ENCODE results near the gene BCAS3.
"Not testable (repeated sequence)": the region's sequence is repeated elsewhere in the genome, so short reads cannot be mapped to it uniquely, and the experiment has no call there.

BCAS3 gene

DNA sequence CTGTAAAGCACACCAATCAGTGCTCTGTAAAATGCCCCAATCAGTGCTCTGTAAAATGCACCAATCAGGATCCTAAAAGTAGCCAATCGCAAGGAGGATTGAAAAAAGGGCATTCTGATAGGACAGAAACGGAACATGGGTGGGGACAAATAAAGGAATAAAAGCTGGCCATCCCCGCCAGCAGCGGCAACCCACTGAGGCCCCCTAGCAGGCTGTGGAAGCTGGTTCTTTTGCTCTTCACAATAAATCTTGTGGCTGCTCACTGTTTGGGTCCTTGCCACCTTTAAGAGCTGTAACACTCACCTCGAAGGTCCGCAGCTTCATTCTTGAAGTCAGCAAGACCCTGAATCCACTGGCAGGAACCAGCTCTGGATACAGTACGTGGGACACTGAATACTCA, 559.6 kb downstream of the BCAS3 start:
- DNase-seq: no peak

- no peak for DNase-seq
Measured at GRCh38 chr17:61238455-61238933, 560.8 kb downstream of the BCAS3 start.

GRCh38 chr17:61239327-61239726, 561.7 kb downstream of the BCAS3 start:
- DNase-seq: peak in 1 of 5 donors; percentile 50

DNA sequence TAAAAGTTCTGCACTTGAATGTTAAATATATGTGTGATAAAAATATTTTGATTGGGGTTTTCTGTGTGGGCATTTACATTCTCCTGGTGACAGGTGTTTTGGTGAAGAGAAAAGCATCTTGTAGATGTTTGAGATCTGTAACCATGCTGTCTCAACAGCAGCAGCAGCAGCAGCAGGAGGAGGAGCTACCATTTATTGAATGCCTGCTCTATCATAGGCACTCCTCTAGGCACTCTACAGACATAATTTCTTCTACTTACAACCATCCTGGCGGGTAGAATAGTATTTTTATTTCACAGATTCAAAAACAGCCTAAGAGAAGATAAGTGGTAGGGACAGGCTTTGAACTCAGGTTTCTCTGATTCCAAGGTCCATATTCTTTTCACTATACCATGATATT, 562.3 kb downstream of the BCAS3 start:
- no peak for DNase-seq

DNA sequence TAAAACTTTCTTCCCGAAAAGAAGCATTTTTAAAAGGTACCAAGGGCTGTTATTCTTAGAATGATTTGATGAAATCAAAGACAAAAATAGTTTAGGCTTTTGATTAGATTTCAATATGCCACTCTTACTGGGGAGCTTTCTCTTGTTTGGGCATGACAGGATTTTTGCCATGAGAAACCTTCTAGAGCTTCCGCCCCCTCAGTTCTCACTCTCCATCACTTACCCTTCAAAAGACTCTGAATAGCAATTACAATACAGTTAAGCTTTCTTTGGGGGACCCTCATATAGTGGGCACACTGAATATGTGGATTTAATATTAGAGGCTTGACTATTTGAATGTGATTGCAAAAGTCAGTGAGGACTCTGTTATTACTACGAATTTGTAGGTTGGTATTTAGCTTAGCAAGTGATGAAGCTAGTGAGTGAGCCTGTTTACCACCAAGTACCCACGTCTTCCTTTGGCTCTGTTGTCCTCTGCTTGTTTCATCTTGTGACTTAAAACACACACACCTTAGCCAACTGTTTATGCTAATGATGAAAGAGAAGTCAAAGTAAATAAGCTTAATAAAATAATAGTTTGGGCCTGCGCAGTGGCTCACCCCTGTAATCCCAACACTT, 563.3 kb downstream of the BCAS3 start:
- DNase-seq: no peak

DNA sequence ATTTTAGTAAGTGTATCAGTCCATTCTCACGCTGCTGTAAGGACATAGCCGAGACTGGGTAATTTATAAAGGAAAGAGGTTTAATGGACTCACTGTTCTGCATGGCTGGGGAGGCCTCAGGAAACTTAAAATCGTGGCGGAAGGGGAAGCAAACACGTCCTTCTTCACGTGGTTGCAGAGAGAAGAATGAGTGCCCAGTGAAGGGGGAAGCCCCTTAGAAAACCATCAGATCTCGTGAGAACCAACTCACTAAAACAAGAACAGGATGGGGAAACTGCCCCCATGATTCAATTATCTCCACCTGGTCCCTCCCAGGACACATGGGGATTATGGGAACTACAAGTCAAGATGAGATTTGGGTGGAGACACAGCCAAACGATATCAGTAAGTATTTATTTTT, 567.3 kb downstream of the BCAS3 start:
- DNase-seq: not testable (repeated sequence)

DNA sequence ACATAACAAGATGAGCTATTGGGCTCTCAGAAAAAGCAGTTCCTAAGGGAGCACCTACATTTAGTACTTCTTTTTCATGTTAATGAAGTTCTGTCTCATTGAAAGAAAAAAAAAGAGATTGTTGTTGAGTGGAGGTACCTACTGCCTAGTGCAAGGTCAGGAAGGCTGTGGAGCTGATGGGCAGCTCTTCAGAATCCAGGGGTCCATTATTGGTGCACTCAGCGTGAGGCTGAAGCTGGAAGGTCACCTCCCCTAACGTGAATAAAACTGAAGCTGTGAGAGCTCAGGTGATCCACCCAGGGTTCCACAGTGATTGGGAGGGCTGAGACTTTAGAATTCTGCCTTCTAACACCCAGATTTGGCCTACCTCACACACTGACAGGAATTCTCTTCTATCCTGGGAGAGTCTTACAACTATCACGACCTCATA, 568.1 kb downstream of the BCAS3 start:
- DNase-seq: no peak

GRCh38 chr17:61247439-61247838, 569.8 kb downstream of the BCAS3 start:
- no peak for DNase-seq

- DNase-seq: no peak
Measured at GRCh38 chr17:61248399-61248798, 570.7 kb downstream of the BCAS3 start.

DNA sequence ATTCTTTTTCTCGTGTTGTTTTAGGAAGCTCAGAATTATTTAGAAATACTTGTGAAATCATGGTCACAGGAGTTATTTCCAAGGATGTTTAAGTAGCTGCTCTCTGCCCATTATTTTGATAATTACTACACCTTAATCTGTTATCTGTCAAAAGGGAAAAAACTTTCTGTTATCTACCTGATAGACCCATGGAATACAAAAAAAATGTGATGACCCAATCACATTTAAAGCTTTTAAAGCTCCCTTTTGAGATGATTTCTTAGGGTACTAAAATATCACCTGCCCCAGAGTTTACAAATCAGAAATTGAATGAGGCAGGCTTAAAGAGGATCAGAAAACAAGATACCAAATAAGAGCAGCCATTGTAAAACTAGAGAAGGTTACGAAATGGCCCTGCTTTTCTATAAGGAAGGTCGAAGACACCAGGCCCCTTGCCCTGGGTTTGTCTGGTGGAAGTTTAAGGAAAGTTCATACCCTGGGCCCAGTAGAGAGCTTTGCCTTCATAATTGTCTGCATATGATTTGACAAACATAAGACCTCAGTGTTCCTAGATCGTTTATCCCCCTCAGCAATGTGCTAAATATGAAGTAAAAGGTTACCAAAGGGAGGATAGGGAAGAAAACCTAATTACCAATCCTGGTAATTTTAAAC, 572.1 kb downstream of the BCAS3 start:
- DNase-seq: no peak

DNA sequence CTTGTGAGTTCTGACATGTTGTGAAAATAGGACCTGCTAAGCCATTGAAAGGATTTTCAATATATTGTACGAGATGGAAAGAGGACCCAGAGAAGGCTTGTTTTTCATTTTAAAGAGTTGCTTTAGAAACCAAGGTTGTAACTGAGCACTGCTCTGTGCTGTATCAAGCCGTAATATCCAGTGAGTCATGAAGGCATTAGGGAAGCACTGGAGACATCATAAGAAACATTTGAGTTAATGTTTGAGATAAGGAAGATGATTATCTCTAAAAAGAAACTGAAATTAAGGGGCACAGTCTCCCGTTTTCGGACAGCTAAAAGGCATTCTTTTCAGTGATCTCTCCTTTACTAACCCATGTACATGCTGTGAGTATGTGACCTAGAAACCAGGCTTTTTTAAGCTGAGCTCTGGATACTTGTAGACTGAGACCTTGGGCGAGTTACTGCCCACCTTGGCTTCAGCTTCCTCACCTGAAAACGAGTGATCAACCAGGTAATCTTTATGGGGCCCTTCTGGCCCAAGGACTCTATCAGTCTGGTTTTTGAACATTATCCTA, 572.8 kb downstream of the BCAS3 start:
- DNase-seq: no peak

GRCh38 chr17:61251939-61252865, 574.6 kb downstream of the BCAS3 start:
- no peak for DNase-seq

- no peak for DNase-seq
Measured at GRCh38 chr17:61253362-61253761, 575.7 kb downstream of the BCAS3 start.

DNA sequence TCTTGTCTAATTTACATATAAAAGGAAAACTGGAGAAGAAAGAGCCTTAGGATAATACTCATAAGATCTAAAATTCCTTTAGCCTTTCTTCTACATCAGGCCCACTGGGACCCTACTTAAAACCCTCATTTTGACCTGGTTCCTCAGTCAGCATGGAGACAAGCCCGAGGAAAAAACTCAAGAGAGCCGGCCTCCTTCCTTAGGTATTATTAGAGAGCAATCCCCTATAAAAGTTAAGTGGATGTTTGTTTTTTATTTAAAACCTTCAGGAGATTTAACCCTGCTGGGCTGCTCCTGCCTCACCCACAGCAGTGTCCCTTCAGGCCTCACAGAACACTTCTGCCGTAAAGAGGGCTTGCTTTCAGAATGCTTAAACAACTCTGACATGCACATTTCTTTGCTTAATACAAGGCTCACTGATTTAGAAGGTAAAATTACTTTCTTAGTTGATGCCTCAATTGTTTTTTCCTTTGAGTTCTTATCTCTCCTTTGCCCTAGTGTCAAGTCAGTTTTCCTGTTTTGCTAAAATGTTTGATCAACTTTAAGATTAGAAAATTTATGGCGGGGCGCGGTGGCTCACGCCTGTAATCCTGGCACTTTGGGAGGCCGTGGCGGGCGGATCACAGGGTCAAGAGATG, 576.4 kb downstream of the BCAS3 start:
- DNase-seq: no peak

DNA sequence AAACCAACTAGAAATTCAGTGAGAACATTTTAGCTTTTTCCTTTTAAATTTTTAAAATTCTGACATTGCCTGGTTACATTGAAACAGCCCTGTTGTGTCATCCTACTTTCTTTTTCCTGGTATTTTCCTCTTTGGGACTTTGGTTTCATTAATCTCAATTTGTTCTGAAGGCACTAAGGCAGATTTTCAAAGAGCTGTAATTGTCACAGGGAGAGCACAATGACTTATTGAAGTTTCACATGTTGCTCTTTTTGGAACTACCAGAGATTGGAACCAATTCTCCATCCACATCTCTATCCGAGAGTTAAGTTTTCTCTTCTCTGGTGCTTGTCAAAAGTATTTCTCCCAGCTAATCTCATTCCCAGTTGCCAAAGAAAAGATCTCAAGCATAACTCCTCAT, 577.3 kb downstream of the BCAS3 start:
- no peak for DNase-seq

DNA sequence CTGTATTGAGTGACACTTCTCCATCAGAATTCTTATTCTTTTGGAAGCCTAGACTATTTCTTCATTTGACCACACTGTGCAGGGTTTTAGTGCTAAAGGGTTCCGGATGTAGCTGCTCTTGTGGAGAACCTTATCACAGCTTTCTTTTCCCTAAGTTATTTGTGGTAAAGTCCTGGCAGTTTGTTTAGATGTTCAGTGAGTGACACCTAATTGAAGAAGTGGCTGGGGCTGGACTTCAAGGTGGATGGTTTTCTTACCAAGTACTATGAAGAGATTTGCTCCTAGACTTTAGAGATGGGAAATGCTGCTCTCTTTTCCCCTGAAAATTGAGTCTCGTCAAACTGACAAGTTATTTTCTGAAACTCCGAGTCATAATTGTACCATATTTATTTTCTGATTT, 578.0 kb downstream of the BCAS3 start:
- DNase-seq: no peak

DNA sequence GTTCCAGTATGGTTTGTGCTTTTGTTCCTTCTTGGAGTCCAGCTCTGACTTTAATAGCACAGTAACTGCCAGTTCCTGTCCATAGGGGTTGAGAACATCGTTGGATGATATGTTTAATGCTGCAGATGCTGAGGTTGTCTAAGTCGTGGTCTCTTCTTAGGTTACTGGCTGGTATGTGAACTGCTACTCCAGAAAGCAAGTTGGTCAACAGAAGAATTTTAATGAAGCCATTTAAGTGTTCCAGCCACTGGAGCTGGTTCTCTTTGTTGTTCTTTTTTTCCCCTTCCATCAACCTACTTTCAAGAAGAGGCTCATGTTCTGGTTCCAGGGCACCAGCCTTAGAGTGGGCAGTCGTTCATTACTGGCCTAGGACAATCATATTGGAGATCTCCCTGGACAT, 581.7 kb downstream of the BCAS3 start:
- DNase-seq: no peak

DNA sequence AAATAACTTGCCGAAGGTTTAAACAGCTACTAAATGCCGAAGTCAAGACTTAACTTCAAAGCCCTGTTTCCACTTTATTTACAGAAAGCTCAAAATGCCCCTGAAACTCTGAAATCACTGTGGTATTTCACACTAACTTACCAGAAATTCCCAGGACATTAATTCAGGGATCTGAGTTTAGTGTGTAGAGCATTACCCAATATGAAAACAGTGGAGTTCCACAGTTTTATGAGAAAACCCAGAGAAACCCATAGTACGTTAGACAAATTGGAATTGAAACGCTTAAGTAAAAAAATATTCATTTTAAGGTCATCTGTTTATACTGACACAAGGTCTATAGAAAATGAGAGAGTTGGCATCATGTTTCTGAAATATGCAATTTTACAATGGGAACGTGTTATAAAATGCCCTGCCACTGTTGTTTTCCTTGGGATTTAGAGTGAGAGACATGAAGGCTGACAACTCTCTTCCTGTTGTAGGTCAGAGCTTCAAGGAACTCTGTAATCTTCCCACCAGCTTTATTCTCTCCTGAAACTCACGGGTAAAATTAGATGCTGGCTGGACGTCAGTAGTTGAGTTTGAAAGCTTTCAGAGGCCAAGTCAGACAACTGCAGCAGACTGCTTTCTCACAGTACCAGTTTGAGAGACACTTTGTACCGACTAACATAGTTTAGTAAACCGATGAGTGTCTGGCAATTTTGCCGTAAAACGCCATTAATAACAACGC, 582.6 kb downstream of the BCAS3 start:
- DNase-seq: no peak

DNA sequence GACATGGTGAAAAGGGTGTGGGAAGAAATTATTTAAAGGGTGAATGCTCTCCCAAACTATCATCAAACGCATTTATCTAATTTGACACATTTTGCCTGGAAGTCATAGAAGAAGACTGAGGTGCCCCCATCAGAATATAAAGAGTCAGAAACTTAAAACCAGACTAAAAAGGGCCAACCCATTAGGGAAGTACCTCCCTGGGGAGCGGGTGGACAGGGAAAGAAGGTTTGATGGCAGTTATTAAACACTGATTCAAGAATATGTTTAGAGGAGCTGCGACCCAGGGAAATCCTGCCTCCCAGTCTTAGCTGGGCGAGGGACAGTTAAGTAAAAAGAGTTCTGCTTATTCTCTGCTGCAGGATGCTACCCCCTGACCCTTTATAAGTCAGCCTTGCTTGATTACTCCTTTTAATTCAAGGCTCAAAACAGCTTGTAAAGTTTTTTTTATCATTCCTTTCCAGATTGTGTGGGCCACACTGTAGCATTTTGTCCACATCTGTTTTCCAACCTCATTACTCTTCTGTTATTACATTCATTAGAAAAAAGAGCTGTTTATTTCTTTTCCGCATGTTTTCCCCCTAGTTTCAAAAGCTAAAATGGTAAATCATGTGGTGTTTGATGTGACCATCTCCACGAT, 583.5 kb downstream of the BCAS3 start:
- no peak for DNase-seq

DNA sequence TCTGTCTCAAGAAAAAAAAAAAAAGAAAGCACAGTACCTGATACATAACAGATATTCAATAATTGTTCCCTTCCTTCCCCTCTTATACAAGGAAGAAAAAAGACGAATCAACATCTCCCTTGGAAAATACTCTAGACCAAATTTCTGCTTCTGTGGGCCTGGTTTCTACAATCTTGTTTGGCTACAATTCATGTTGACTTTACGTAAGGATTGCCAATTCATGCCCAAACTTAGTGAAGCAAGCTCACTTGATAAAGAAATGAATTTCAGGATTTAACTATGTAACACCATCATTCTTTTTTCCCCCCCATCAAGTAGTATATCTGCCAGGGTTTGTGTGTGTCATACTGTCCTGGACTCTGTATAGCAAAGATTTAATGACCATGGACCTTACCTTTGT, 587.7 kb downstream of the BCAS3 start:
- DNase-seq: no peak

GRCh38 chr17:61267847-61268246, 590.2 kb downstream of the BCAS3 start:
- DNase-seq: no peak

DNA sequence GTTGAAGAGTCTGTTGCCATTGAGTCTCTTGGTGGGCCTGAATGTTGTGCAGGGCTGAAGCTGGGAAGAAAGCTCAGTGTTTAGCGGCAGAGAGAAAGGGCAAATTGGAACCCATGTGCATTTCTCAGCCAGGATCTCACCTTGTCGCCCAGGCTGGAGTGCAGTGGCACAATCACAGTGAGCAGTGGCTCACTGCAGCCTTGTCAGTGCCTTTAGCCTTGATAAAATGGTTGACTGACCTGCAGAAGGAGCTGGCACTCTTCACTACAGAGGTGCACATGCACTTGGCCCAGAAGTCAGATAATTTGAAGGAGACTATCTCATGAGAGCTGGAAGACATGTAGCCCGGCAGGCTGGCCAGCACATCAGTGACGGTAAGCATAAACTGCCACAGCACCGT, 597.7 kb downstream of the BCAS3 start:
- no peak for DNase-seq
